Trophoblast cell (in vitro differentiated cells and primary cell): Measurements from ENCODE around the gene CTIF.

Source experiments
- DNase-seq, 2 donors: peaks; one replicate each; pipeline ENCODE4 v3.0.0-alpha.2; 2016
- H2AFZ ChIP-seq: 2 replicates; pipeline ENCODE4 v1.6.1; 2013; ENCODE audit warnings: low read length, moderate library complexity, mild to moderate bottlenecking; ENCODE audit not compliant: insufficient read depth, poor library complexity
- H2AK5ac ChIP-seq: 2 replicates; pipeline ENCODE4 v1.6.1; 2013; ENCODE audit warnings: mild to moderate bottlenecking, low read length
- H2BK120ac ChIP-seq: 2 replicates; pipeline ENCODE4 v1.6.1; 2013; ENCODE audit warnings: low read length, mild to moderate bottlenecking, moderate library complexity; ENCODE audit not compliant: insufficient read depth, poor library complexity
- H2BK12ac ChIP-seq: 2 replicates; pipeline ENCODE4 v1.6.1; 2013; ENCODE audit warnings: mild to moderate bottlenecking, low read length, moderate library complexity
- H2BK5ac ChIP-seq: 2 replicates; pipeline ENCODE4 v1.6.1; 2013; ENCODE audit warnings: low read length, low read depth, moderate library complexity, mild to moderate bottlenecking; ENCODE audit not compliant: poor library complexity
- H3K14ac ChIP-seq: 2 replicates; pipeline ENCODE4 v1.6.1; 2013; ENCODE audit warnings: mild to moderate bottlenecking, low read length
- H3K18ac ChIP-seq: 2 replicates; pipeline ENCODE4 v1.6.1; 2013; ENCODE audit warnings: mild to moderate bottlenecking, low read length
- H3K23ac ChIP-seq: 2 replicates; pipeline ENCODE4 v1.6.1; 2013; ENCODE audit warnings: low read length
- H3K27ac ChIP-seq: 2 replicates; pipeline ENCODE4 v1.5.1; 2013; ENCODE audit warnings: low read depth, mild to moderate bottlenecking, inconsistent platforms, low read length, moderate library complexity
- H3K27me3 ChIP-seq: 2 replicates; pipeline ENCODE4 v1.6.1; 2013; ENCODE audit warnings: inconsistent platforms, mild to moderate bottlenecking, low read length, moderate library complexity; ENCODE audit not compliant: insufficient read depth
- H3K36me3 ChIP-seq, 2 experiments: 1 replicate in 1 of 2; 2 replicates in 1 of 2; pipeline ENCODE4 v1.6.1; 2013; ENCODE audit warnings: low read length in 2 of 2, mild to moderate bottlenecking in 2 of 2, moderate library complexity in 1 of 2; ENCODE audit not compliant: insufficient read depth in 2 of 2, control insufficient read depth in 1 of 2
- H3K4ac ChIP-seq: 2 replicates; pipeline ENCODE4 v1.6.1; 2013; ENCODE audit warnings: low read depth, mild to moderate bottlenecking, low read length, moderate library complexity
- H3K4me1 ChIP-seq, 2 experiments: 1 replicate in 1 of 2; 2 replicates in 1 of 2; pipeline ENCODE4 v1.6.1; 2013; ENCODE audit warnings: low read length in 2 of 2, mild to moderate bottlenecking in 2 of 2, moderate library complexity in 1 of 2; ENCODE audit not compliant: insufficient read depth in 2 of 2, control insufficient read depth in 1 of 2
- H3K4me2 ChIP-seq: 2 replicates; pipeline ENCODE4 v1.6.1; 2013; ENCODE audit warnings: inconsistent platforms, mild to moderate bottlenecking, low read length, moderate library complexity
- H3K4me3 ChIP-seq: 2 replicates; pipeline ENCODE4 v1.5.1; 2013; ENCODE audit warnings: mild to moderate bottlenecking, low read depth, low read length, inconsistent platforms
- H3K79me1 ChIP-seq: one replicate; pipeline ENCODE4 v1.6.1; 2013; ENCODE audit warnings: low read length
- H3K79me2 ChIP-seq: 2 replicates; pipeline ENCODE4 v1.6.1; 2013; ENCODE audit warnings: low read length, mild to moderate bottlenecking; ENCODE audit not compliant: control insufficient read depth, insufficient read depth, poor library complexity
- H3K9ac ChIP-seq: 2 replicates; pipeline ENCODE4 v1.6.1; 2013; ENCODE audit warnings: mild to moderate bottlenecking, low read length
- H3K9me3 ChIP-seq: 2 replicates; pipeline ENCODE4 v1.6.1; 2013; ENCODE audit warnings: low read depth, mild to moderate bottlenecking, control low read depth, inconsistent platforms, low read length; ENCODE audit not compliant: insufficient read depth
- H4K12ac ChIP-seq: 2 replicates; pipeline ENCODE4 v1.6.1; 2013; ENCODE audit warnings: low read depth, mild to moderate bottlenecking, low read length, moderate library complexity
- H4K8ac ChIP-seq: 2 replicates; pipeline ENCODE4 v1.6.1; 2013; ENCODE audit warnings: low read depth, mild to moderate bottlenecking, low read length, moderate library complexity
- H4K91ac ChIP-seq: one replicate; pipeline ENCODE4 v1.6.1; 2013; ENCODE audit warnings: low read depth, mild to moderate bottlenecking, low read length, moderate library complexity
- WGBS: extraction: QIAGEN DNeasy Blood & Tissue Kit; methylation state at CpG from one replicate; pipeline ENCODE4 v1.1.7; 2013; ENCODE audit warnings: missing lambda C conversion rate; ENCODE audit not compliant: insufficient read length, insufficient coverage; ENCODE audit errors: extremely low coverage; 5-methylcytosine and 5-hydroxymethylcytosine counted together

CTIF gene

GRCh38 chr18:48836806-48837615, 298.2 kb downstream of the CTIF start:
- Histone ChIP-seq H3K4me1 (peaks cover 60 to 62% of the 10 kb centered on the region in 2 experiments), H4K91ac (peak overlapping the region; percentile 51), H3K4me3 (no peak overlapping the region), H2BK120ac (peak overlapping the region; percentile 61), H3K4me2 (no peak overlapping the region), H3K79me2 (peaks cover 4% of the 10 kb centered on the region), H3K9me3 (no peaks in the 10 kb centered on the region), H4K12ac (no peak overlapping the region), H2AFZ (no peak overlapping the region), H3K4ac (no peak overlapping the region), H3K18ac (peak overlapping the region; percentile 52), H3K14ac (peak overlapping the region; percentile 33), H3K27me3 (no peaks in the 10 kb centered on the region), H2BK5ac (no peak overlapping the region), H3K9ac (no peak overlapping the region), H3K23ac (no peak overlapping the region), H2AK5ac (peak overlapping the region; percentile 55), H3K79me1 (peaks cover 74% of the 10 kb centered on the region), H3K27ac (no peak overlapping the region), H2BK12ac (peak overlapping the region; percentile 81), H3K36me3 (no peaks in the 10 kb centered on the region), H4K8ac (no peak overlapping the region)
- WGBS = no CpG with 5 or more reads among the region's 13 CpGs
- DNase-seq = no peak

- no peak overlapping the region for H2BK5ac ChIP-seq
- no peaks in the 10 kb centered on the region for H3K27me3 ChIP-seq
- H3K4me3 ChIP-seq = no peak overlapping the region
- no peak overlapping the region for H2AFZ ChIP-seq
- H2BK120ac ChIP-seq = no peak overlapping the region
- H3K14ac ChIP-seq = peak overlapping the region; percentile 14
- peaks cover 74% of the 10 kb centered on the region for H3K79me1 ChIP-seq
- no peak overlapping the region for H4K8ac ChIP-seq
- no peak overlapping the region for H3K4me2 ChIP-seq
- H3K4ac ChIP-seq = no peak overlapping the region
- H3K79me2 ChIP-seq = peaks cover 4% of the 10 kb centered on the region
- no peaks in the 10 kb centered on the region for H3K36me3 ChIP-seq
- WGBS = no CpG with 5 or more reads among the region's 3 CpGs
- H3K27ac ChIP-seq = no peak overlapping the region
- no peak overlapping the region for H3K18ac ChIP-seq
- H4K12ac ChIP-seq = no peak overlapping the region
- H3K23ac ChIP-seq = no peak overlapping the region
- DNase-seq = no peak
- peak overlapping the region; percentile 51 for H4K91ac ChIP-seq
- peak overlapping the region; percentile 81 for H2BK12ac ChIP-seq
- no peak overlapping the region for H3K9ac ChIP-seq
- peaks cover 63 to 64% of the 10 kb centered on the region in 2 experiments for H3K4me1 ChIP-seq
- H2AK5ac ChIP-seq = peak overlapping the region; percentile 55
- no peaks in the 10 kb centered on the region for H3K9me3 ChIP-seq
These were observed 298.8 kb downstream of the CTIF start for GRCh38 chr18:48837676-48838075.

DNA sequence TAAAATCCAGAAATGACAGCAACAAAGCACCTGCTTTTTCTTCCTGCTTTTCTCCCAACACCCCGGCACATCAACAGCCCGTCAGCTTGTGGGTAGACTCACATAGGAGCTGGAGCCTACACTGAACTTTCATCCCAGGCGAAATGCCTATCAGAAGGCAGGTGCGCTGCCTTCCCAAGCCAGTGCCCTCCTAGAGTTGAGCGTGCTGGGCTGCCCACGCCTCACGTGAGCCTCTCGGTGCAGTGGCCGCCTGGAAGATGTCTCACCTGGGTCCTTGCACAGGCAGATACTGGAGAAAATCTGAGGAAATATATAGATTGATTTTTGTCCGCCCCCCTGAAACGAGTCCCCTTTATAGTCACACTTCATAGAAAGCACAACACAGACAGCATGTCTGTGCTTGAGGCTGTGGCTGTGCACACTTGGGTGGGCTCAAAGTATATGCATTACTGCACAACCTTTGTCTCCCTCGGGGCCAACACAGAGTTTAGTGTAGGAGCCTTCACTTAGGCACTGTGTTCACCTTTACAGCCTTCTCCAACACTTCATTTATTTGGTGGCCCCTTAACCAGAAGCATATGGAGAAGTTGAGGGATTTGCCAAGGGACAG, 299.4 kb downstream of the CTIF start:
- Histone ChIP-seq H3K79me2 (peaks cover 4% of the 10 kb centered on the region), H3K79me1 (peaks cover 74% of the 10 kb centered on the region), H3K9me3 (no peaks in the 10 kb centered on the region)

GRCh38 chr18:48838921-48839818, 300.3 kb downstream of the CTIF start:
- Histone ChIP-seq H3K4me3 (no peak overlapping the region), H3K23ac (no peak overlapping the region), H3K4ac (peak overlapping the region; percentile 26), H2AFZ (peak overlapping the region; percentile 23), H3K4me2 (no peak overlapping the region), H3K9ac (no peak overlapping the region), H2BK5ac (peak overlapping the region; percentile 43), H3K27ac (peak overlapping the region; percentile 37), H3K14ac (peak overlapping the region; percentile 75), H3K4me1 (peaks cover 64 to 67% of the 10 kb centered on the region in 2 experiments), H3K9me3 (no peaks in the 10 kb centered on the region), H2AK5ac (peak overlapping the region; percentile 85), H2BK120ac (peak overlapping the region; percentile 59), H3K79me1 (peaks cover 66% of the 10 kb centered on the region), H2BK12ac (peak overlapping the region; percentile 89), H3K27me3 (no peaks in the 10 kb centered on the region), H3K36me3 (no peaks in the 10 kb centered on the region), H3K79me2 (peaks cover 4% of the 10 kb centered on the region), H3K18ac (peak overlapping the region; percentile 78), H4K91ac (peak overlapping the region; percentile 93), H4K8ac (peak overlapping the region; percentile 23), H4K12ac (peak overlapping the region; percentile 26)
- peak; percentile 34 to 37 for DNase-seq
- WGBS = no CpG with 5 or more reads among the region's 10 CpGs

More for the DNA sequence above, 299.4 kb downstream of the CTIF start:
- Histone ChIP-seq H2AFZ (no peak overlapping the region), H2BK5ac (peak overlapping the region; percentile 43), H3K23ac (no peak overlapping the region), H2AK5ac (peak overlapping the region; percentile 89), H3K4ac (peak overlapping the region; percentile 16), H3K9ac (no peak overlapping the region), H3K4me3 (no peak overlapping the region), H4K12ac (no peak overlapping the region), H3K27ac (peak overlapping the region; percentile 37), H4K91ac (peak overlapping the region; percentile 93), H3K27me3 (no peaks in the 10 kb centered on the region), H3K4me2 (no peak overlapping the region), H2BK12ac (peak overlapping the region; percentile 89), H3K4me1 (peaks cover 62 to 65% of the 10 kb centered on the region in 2 experiments), H3K18ac (peak overlapping the region; percentile 60), H3K36me3 (no peaks in the 10 kb centered on the region), H3K14ac (peak overlapping the region; percentile 75), H4K8ac (peak overlapping the region; percentile 23), H2BK120ac (peak overlapping the region; percentile 56)
- no CpG with 5 or more reads among the region's 12 CpGs for WGBS
- DNase-seq = no peak
